ENCODE data around the gene DNAJC9.

The DNAJC9 gene

GRCh38 chr10:73239908-73240307 is 7.1 kb downstream of the DNAJC9 start:
- no peaks in the 10 kb centered on the region for H3F3A ChIP-seq (ENCODE audit: insufficient read depth, low read length)
- H3K9me2 ChIP-seq (ENCODE audit: low read depth, low read length), result no peaks in the 10 kb centered on the region
- peaks cover 89% of the 10 kb centered on the region for H3K36me3 ChIP-seq (ENCODE audit: insufficient read depth, low read length)
- no peak overlapping the region for H2AFZ ChIP-seq (ENCODE audit: low read length)
- peaks cover 12% of the 10 kb centered on the region for H3K4me1 ChIP-seq (ENCODE audit: insufficient read depth, low read length, severe bottlenecking)
- TF ChIP-seq, protein P1, sequence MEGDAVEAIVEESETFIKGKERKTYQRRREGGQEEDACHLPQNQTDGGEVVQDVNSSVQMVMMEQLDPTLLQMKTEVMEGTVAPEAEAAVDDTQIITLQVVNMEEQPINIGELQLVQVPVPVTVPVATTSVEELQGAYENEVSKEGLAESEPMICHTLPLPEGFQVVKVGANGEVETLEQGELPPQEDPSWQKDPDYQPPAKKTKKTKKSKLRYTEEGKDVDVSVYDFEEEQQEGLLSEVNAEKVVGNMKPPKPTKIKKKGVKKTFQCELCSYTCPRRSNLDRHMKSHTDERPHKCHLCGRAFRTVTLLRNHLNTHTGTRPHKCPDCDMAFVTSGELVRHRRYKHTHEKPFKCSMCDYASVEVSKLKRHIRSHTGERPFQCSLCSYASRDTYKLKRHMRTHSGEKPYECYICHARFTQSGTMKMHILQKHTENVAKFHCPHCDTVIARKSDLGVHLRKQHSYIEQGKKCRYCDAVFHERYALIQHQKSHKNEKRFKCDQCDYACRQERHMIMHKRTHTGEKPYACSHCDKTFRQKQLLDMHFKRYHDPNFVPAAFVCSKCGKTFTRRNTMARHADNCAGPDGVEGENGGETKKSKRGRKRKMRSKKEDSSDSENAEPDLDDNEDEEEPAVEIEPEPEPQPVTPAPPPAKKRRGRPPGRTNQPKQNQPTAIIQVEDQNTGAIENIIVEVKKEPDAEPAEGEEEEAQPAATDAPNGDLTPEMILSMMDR (IDR thresholded peaks at IDR 0.05; ENCODE audit: low read length), result no peak
- TF ChIP-seq EZH2 (IDR thresholded peaks at IDR 0.05; ENCODE audit: borderline replicate concordance, low read length), result no peak
- no peak overlapping the region for H3K27ac ChIP-seq (ENCODE audit: low read depth, low read length, poor library complexity, severe bottlenecking)
- H3K9ac ChIP-seq (ENCODE audit: low read length), result no peak overlapping the region
- H4K20me1 ChIP-seq (ENCODE audit: insufficient read depth, low read length), result no peaks in the 10 kb centered on the region
- peaks cover 12% of the 10 kb centered on the region for H3K79me2 ChIP-seq (ENCODE audit: insufficient read depth, low read length)
- no peaks in the 10 kb centered on the region for H3K9me3 ChIP-seq (ENCODE audit: low read length)
- H3K4me2 ChIP-seq (ENCODE audit: low read length), result no peak overlapping the region
- H3K4me3 ChIP-seq (ENCODE audit: low read depth, low read length, poor library complexity, severe bottlenecking), result no peak overlapping the region
- H3K27me3 ChIP-seq (ENCODE audit: insufficient read depth, low read length), result no peaks in the 10 kb centered on the region

GRCh38 chr10:73238990-73239566 is 8.0 kb downstream of the DNAJC9 start:
- no peaks in the 10 kb centered on the region for H3F3A ChIP-seq (ENCODE audit: insufficient read depth, low read length)

GRCh38 chr10:73234695-73235094 is 12.4 kb downstream of the DNAJC9 start:
- TF ChIP-seq, protein P1 (IDR thresholded peaks at IDR 0.05; ENCODE audit: low read length), result no peak
- no peak for TF ChIP-seq EZH2 (IDR thresholded peaks at IDR 0.05; ENCODE audit: borderline replicate concordance, low read length)
- no peak overlapping the region for H3K9ac ChIP-seq (ENCODE audit: low read length)

More at GRCh38 chr10:73238990-73239566, 8.0 kb downstream of the DNAJC9 start:
- Histone ChIP-seq H3K9ac (ENCODE audit: low read length) (no peak overlapping the region), H2AFZ (ENCODE audit: low read length) (no peak overlapping the region), H3K27ac (ENCODE audit: low read depth, low read length, poor library complexity, severe bottlenecking) (no peak overlapping the region), H3K79me2 (ENCODE audit: insufficient read depth, low read length) (peaks cover 4% of the 10 kb centered on the region; the same call in 1 of the 2 replicates), H3K4me1 (ENCODE audit: insufficient read depth, low read length, severe bottlenecking) (peaks cover 4% of the 10 kb centered on the region), H3K9me3 (ENCODE audit: low read length) (no peaks in the 10 kb centered on the region), H3K4me2 (ENCODE audit: low read length) (no peak overlapping the region), H3K4me3 (ENCODE audit: low read depth, low read length, poor library complexity, severe bottlenecking) (no peak overlapping the region), H3K27me3 (ENCODE audit: insufficient read depth, low read length) (no peaks in the 10 kb centered on the region), H3K36me3 (ENCODE audit: insufficient read depth, low read length) (peaks cover 89% of the 10 kb centered on the region), H3K9me2 (ENCODE audit: low read depth, low read length) (no peaks in the 10 kb centered on the region), H4K20me1 (ENCODE audit: insufficient read depth, low read length) (no peaks in the 10 kb centered on the region)
- TF ChIP-seq EZH2 (IDR thresholded peaks at IDR 0.05; ENCODE audit: borderline replicate concordance, low read length), result no peak
- TF ChIP-seq, protein P1 (IDR thresholded peaks at IDR 0.05; ENCODE audit: low read length), result no peak

More at GRCh38 chr10:73234695-73235094, 12.4 kb downstream of the DNAJC9 start:
- Histone ChIP-seq H3K79me2 (ENCODE audit: insufficient read depth, low read length) (no peaks in the 10 kb centered on the region), H3K36me3 (ENCODE audit: insufficient read depth, low read length) (peaks cover 51% of the 10 kb centered on the region), H3K4me1 (ENCODE audit: insufficient read depth, low read length, severe bottlenecking) (no peaks in the 10 kb centered on the region), H3K27me3 (ENCODE audit: insufficient read depth, low read length) (no peaks in the 10 kb centered on the region), H2AFZ (ENCODE audit: low read length) (no peak overlapping the region), H3K27ac (ENCODE audit: low read depth, low read length, poor library complexity, severe bottlenecking) (no peak overlapping the region), H4K20me1 (ENCODE audit: insufficient read depth, low read length) (no peaks in the 10 kb centered on the region), H3K4me3 (ENCODE audit: low read depth, low read length, poor library complexity, severe bottlenecking) (no peak overlapping the region), H3F3A (ENCODE audit: insufficient read depth, low read length) (no peaks in the 10 kb centered on the region), H3K9me2 (ENCODE audit: low read depth, low read length) (no peaks in the 10 kb centered on the region), H3K9me3 (ENCODE audit: low read length) (no peaks in the 10 kb centered on the region), H3K4me2 (ENCODE audit: low read length) (no peak overlapping the region)
